Measurements from ENCODE around the gene CRYBA4.
A peak's percentile ranks its signal among the peaks of the same experiment; 100 is the strongest.

The CRYBA4 gene

GRCh38 chr22:26658161-26658560 is 36.4 kb downstream of the CRYBA4 start:
- Histone ChIP-seq H3K27ac (ENCODE audit: low read depth, low read length) (no peak overlapping the region), H3K36me3 (ENCODE audit: control insufficient read depth in 1 of 2, insufficient read depth in 2 of 2, low read length in 2 of 2) (no peaks in the 10 kb centered on the region), H3K4me3 (ENCODE audit: low read depth in 1 of 2, low read length in 2 of 2) (peak overlapping the region; percentile 39 to 66), H3K9me3 (ENCODE audit: control insufficient read depth in 1 of 2, low read length in 2 of 2) (no peaks in the 10 kb centered on the region), H3K4me1 (ENCODE audit: control insufficient read depth in 1 of 2, insufficient read depth in 2 of 2, low read length in 2 of 2) (peaks cover 0 to 21% of the 10 kb centered on the region in 2 donors), H3K9ac (ENCODE audit: low read depth in 1 of 2, low read length in 2 of 2) (peak overlapping the region in 1 of 2 donors; percentile 15), H3K27me3 (ENCODE audit: control insufficient read depth in 1 of 2, insufficient read depth in 2 of 2, low read length in 2 of 2) (peaks cover 24 to 33% of the 10 kb centered on the region in 2 donors)

DNA sequence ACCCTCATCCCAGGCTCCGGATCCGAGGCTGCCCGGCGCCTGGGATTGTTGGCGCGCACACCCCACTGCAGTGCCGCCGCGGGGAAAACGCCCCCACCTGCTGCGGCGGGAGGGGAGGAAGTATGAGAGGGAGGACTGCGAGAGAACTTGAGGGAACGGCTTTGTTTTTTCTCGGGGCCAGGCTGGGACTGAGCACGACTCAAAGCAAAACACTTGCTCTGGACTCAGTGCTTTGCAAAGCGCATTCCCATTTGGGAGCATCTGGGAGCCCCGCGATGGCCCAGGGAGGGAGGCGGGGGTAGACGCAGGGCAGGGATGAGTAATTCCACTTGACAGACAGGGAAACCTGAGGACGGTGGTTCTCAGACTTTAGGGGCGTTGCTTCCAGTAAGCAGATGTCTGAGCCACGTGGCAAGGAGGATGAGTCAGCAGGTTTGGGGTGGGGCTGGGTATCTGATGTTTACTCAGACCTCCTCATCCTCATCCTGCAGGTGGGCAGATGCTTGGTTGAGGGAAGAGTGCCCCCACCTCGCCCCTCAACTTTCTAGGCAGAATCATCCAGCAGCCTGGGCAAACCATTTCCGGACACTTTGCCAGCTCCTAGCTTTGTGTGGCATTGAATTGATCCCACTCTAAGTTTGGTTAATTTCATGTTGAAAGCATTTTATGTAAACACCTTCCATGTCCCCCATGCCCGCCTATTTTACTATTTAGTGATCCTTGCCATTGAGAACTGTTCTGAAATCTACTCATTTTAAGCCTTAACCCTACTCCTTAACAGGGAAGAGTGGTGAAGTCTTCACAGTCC is 37.1 kb downstream of the CRYBA4 start:
- H3K27me3 ChIP-seq (ENCODE audit: control insufficient read depth in 1 of 2, insufficient read depth in 2 of 2, low read length in 2 of 2), result peaks cover 24 to 33% of the 10 kb centered on the region in 2 donors
- H3K9me3 ChIP-seq (ENCODE audit: control insufficient read depth in 1 of 2, low read length in 2 of 2), result no peaks in the 10 kb centered on the region
- H3K36me3 ChIP-seq (ENCODE audit: control insufficient read depth in 1 of 2, insufficient read depth in 2 of 2, low read length in 2 of 2), result no peaks in the 10 kb centered on the region
- H3K27ac ChIP-seq (ENCODE audit: low read depth, low read length), result no peak overlapping the region
- H3K4me3 ChIP-seq (ENCODE audit: low read depth in 1 of 2, low read length in 2 of 2), result peak overlapping the region; percentile 39 to 66
- peak overlapping the region in 1 of 2 donors; percentile 15 for H3K9ac ChIP-seq (ENCODE audit: low read depth in 1 of 2, low read length in 2 of 2)
- H3K4me1 ChIP-seq (ENCODE audit: control insufficient read depth in 1 of 2, insufficient read depth in 2 of 2, low read length in 2 of 2), result peaks cover 0 to 21% of the 10 kb centered on the region in 2 donors

- Histone ChIP-seq H3K9ac (ENCODE audit: low read depth in 1 of 2, low read length in 2 of 2) (no peak overlapping the region), H3K9me3 (ENCODE audit: control insufficient read depth in 1 of 2, low read length in 2 of 2) (no peaks in the 10 kb centered on the region), H3K27ac (ENCODE audit: low read depth, low read length) (no peak overlapping the region), H3K27me3 (ENCODE audit: control insufficient read depth in 1 of 2, insufficient read depth in 2 of 2, low read length in 2 of 2) (peaks cover 24 to 33% of the 10 kb centered on the region in 2 donors), H3K36me3 (ENCODE audit: control insufficient read depth in 1 of 2, insufficient read depth in 2 of 2, low read length in 2 of 2) (no peaks in the 10 kb centered on the region), H3K4me1 (ENCODE audit: control insufficient read depth in 1 of 2, insufficient read depth in 2 of 2, low read length in 2 of 2) (peaks cover 0 to 21% of the 10 kb centered on the region in 2 donors), H3K4me3 (ENCODE audit: low read depth in 1 of 2, low read length in 2 of 2) (no peak overlapping the region)
Observed at GRCh38 chr22:26660356-26660755, 38.6 kb downstream of the CRYBA4 start.

GRCh38 chr22:26660961-26661578 is 39.3 kb downstream of the CRYBA4 start:
- Histone ChIP-seq H3K4me3 (ENCODE audit: low read depth in 1 of 2, low read length in 2 of 2) (no peak overlapping the region), H3K4me1 (ENCODE audit: control insufficient read depth in 1 of 2, insufficient read depth in 2 of 2, low read length in 2 of 2) (peaks cover 0 to 21% of the 10 kb centered on the region in 2 donors), H3K9me3 (ENCODE audit: control insufficient read depth in 1 of 2, low read length in 2 of 2) (no peaks in the 10 kb centered on the region), H3K36me3 (ENCODE audit: control insufficient read depth in 1 of 2, insufficient read depth in 2 of 2, low read length in 2 of 2) (no peaks in the 10 kb centered on the region), H3K27me3 (ENCODE audit: control insufficient read depth in 1 of 2, insufficient read depth in 2 of 2, low read length in 2 of 2) (peaks cover 24 to 33% of the 10 kb centered on the region in 2 donors), H3K27ac (ENCODE audit: low read depth, low read length) (no peak overlapping the region), H3K9ac (ENCODE audit: low read depth in 1 of 2, low read length in 2 of 2) (no peak overlapping the region)

DNA sequence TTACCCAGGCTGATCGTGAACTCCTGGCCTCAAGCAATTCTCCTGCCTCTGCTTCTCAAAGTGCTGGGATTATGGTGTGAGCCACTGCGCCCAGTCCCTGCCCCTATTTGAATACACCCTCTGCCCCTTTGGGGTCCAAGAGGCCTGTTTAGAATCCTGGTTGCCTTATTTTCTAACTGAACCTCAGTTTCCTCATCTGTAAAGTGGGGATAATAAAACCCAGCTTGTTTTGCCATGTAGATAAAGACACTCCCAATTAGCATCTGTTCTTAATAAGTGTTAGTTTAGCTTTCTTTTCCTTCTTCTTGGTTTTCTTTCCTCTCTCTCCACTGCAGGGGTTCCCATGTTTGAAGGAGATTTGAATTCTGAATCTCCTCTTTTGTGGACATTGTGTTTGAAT is 40.4 kb downstream of the CRYBA4 start:
- H3K36me3 ChIP-seq (ENCODE audit: control insufficient read depth in 1 of 2, insufficient read depth in 2 of 2, low read length in 2 of 2), result no peaks in the 10 kb centered on the region
- H3K9ac ChIP-seq (ENCODE audit: low read depth in 1 of 2, low read length in 2 of 2), result no peak overlapping the region
- H3K9me3 ChIP-seq (ENCODE audit: control insufficient read depth in 1 of 2, low read length in 2 of 2), result no peaks in the 10 kb centered on the region
- H3K4me3 ChIP-seq (ENCODE audit: low read depth in 1 of 2, low read length in 2 of 2), result no peak overlapping the region
- H3K4me1 ChIP-seq (ENCODE audit: control insufficient read depth in 1 of 2, insufficient read depth in 2 of 2, low read length in 2 of 2), result peaks cover 0 to 16% of the 10 kb centered on the region in 2 donors
- H3K27ac ChIP-seq (ENCODE audit: low read depth, low read length), result no peak overlapping the region
- peaks cover 21 to 26% of the 10 kb centered on the region in 2 donors for H3K27me3 ChIP-seq (ENCODE audit: control insufficient read depth in 1 of 2, insufficient read depth in 2 of 2, low read length in 2 of 2)

- Histone ChIP-seq H3K9me3 (ENCODE audit: control insufficient read depth in 1 of 2, low read length in 2 of 2) (no peaks in the 10 kb centered on the region), H3K27me3 (ENCODE audit: control insufficient read depth in 1 of 2, insufficient read depth in 2 of 2, low read length in 2 of 2) (peaks cover 8 to 15% of the 10 kb centered on the region in 2 donors), H3K4me1 (ENCODE audit: control insufficient read depth in 1 of 2, insufficient read depth in 2 of 2, low read length in 2 of 2) (peaks cover 0 to 9% of the 10 kb centered on the region in 2 donors), H3K36me3 (ENCODE audit: control insufficient read depth in 1 of 2, insufficient read depth in 2 of 2, low read length in 2 of 2) (no peaks in the 10 kb centered on the region), H3K4me3 (ENCODE audit: low read depth in 1 of 2, low read length in 2 of 2) (no peak overlapping the region), H3K9ac (ENCODE audit: low read depth in 1 of 2, low read length in 2 of 2) (no peak overlapping the region), H3K27ac (ENCODE audit: low read depth, low read length) (no peak overlapping the region)
Observed at GRCh38 chr22:26663374-26663923, 41.7 kb downstream of the CRYBA4 start.

- Histone ChIP-seq H3K4me3 (ENCODE audit: low read depth in 1 of 2, low read length in 2 of 2) (no peak overlapping the region), H3K4me1 (ENCODE audit: control insufficient read depth in 1 of 2, insufficient read depth in 2 of 2, low read length in 2 of 2) (no peaks in the 10 kb centered on the region), H3K27me3 (ENCODE audit: control insufficient read depth in 1 of 2, insufficient read depth in 2 of 2, low read length in 2 of 2) (peaks cover 0 to 10% of the 10 kb centered on the region in 2 donors), H3K9me3 (ENCODE audit: control insufficient read depth in 1 of 2, low read length in 2 of 2) (no peaks in the 10 kb centered on the region), H3K36me3 (ENCODE audit: control insufficient read depth in 1 of 2, insufficient read depth in 2 of 2, low read length in 2 of 2) (no peaks in the 10 kb centered on the region), H3K27ac (ENCODE audit: low read depth, low read length) (no peak overlapping the region), H3K9ac (ENCODE audit: low read depth in 1 of 2, low read length in 2 of 2) (no peak overlapping the region)
Observed at GRCh38 chr22:26665813-26666231, 44.1 kb downstream of the CRYBA4 start.

- Histone ChIP-seq H3K4me1 (ENCODE audit: control insufficient read depth in 1 of 2, insufficient read depth in 2 of 2, low read length in 2 of 2) (peaks cover 2 to 6% of the 10 kb centered on the region in 2 donors), H3K27me3 (ENCODE audit: control insufficient read depth in 1 of 2, insufficient read depth in 2 of 2, low read length in 2 of 2) (peaks cover 0 to 3% of the 10 kb centered on the region in 2 donors), H3K36me3 (ENCODE audit: control insufficient read depth in 1 of 2, insufficient read depth in 2 of 2, low read length in 2 of 2) (no peaks in the 10 kb centered on the region), H3K9ac (ENCODE audit: low read depth in 1 of 2, low read length in 2 of 2) (no peak overlapping the region), H3K27ac (ENCODE audit: low read depth, low read length) (no peak overlapping the region), H3K9me3 (ENCODE audit: control insufficient read depth in 1 of 2, low read length in 2 of 2) (no peaks in the 10 kb centered on the region), H3K4me3 (ENCODE audit: low read depth in 1 of 2, low read length in 2 of 2) (no peak overlapping the region)
Observed at GRCh38 chr22:26667140-26667539, 45.4 kb downstream of the CRYBA4 start.

GRCh38 chr22:26669060-26669481 is 47.3 kb downstream of the CRYBA4 start:
- H3K4me3 ChIP-seq (ENCODE audit: low read depth in 1 of 2, low read length in 2 of 2), result no peak overlapping the region
- no peak overlapping the region for H3K9ac ChIP-seq (ENCODE audit: low read depth in 1 of 2, low read length in 2 of 2)
- H3K27me3 ChIP-seq (ENCODE audit: control insufficient read depth in 1 of 2, insufficient read depth in 2 of 2, low read length in 2 of 2), result no peaks in the 10 kb centered on the region
- peaks cover 16 to 17% of the 10 kb centered on the region in 2 donors for H3K4me1 ChIP-seq (ENCODE audit: control insufficient read depth in 1 of 2, insufficient read depth in 2 of 2, low read length in 2 of 2)
- no peak overlapping the region for H3K27ac ChIP-seq (ENCODE audit: low read depth, low read length)
- no peaks in the 10 kb centered on the region for H3K9me3 ChIP-seq (ENCODE audit: control insufficient read depth in 1 of 2, low read length in 2 of 2)
- no peaks in the 10 kb centered on the region for H3K36me3 ChIP-seq (ENCODE audit: control insufficient read depth in 1 of 2, insufficient read depth in 2 of 2, low read length in 2 of 2)

- H3K27ac ChIP-seq (ENCODE audit: low read depth, low read length), result no peak overlapping the region
- peaks cover 29 to 30% of the 10 kb centered on the region in 2 donors for H3K4me1 ChIP-seq (ENCODE audit: control insufficient read depth in 1 of 2, insufficient read depth in 2 of 2, low read length in 2 of 2)
- H3K9ac ChIP-seq (ENCODE audit: low read depth in 1 of 2, low read length in 2 of 2), result no peak overlapping the region
- H3K36me3 ChIP-seq (ENCODE audit: control insufficient read depth in 1 of 2, insufficient read depth in 2 of 2, low read length in 2 of 2), result no peaks in the 10 kb centered on the region
- H3K9me3 ChIP-seq (ENCODE audit: control insufficient read depth in 1 of 2, low read length in 2 of 2), result no peaks in the 10 kb centered on the region
- H3K27me3 ChIP-seq (ENCODE audit: control insufficient read depth in 1 of 2, insufficient read depth in 2 of 2, low read length in 2 of 2), result no peaks in the 10 kb centered on the region
- no peak overlapping the region for H3K4me3 ChIP-seq (ENCODE audit: low read depth in 1 of 2, low read length in 2 of 2)
Observed at GRCh38 chr22:26670459-26670858, 48.7 kb downstream of the CRYBA4 start.
